HG03108 (cell line): ENCODE data around the gene VTI1A.
"Not testable (repeated sequence)": the region's sequence is repeated elsewhere in the genome, so short reads cannot be mapped to it uniquely, and the experiment has no call there.

Experiments
- ATAC-seq: cut with Tn5 transposase; IDR thresholded peaks from one replicate; pipeline ENCODE4 v1.9.1; 2021; ENCODE audit warnings: moderate library complexity; ENCODE audit not compliant: unreplicated experiment

The VTI1A gene

GRCh38 chr10:112585960-112586359, 138.9 kb downstream of the VTI1A start:
- ATAC-seq: no peak

- no peak for ATAC-seq
Measured at GRCh38 chr10:112587729-112588128, 140.7 kb downstream of the VTI1A start.

- no peak for ATAC-seq
Measured at GRCh38 chr10:112588225-112588990, 141.4 kb downstream of the VTI1A start.

GRCh38 chr10:112589081-112589480, 142.1 kb downstream of the VTI1A start:
- ATAC-seq: no peak

GRCh38 chr10:112590786-112591185, 143.8 kb downstream of the VTI1A start:
- not testable (repeated sequence) for ATAC-seq

- ATAC-seq: no peak
Measured at GRCh38 chr10:112593023-112593422, 146.0 kb downstream of the VTI1A start.

- ATAC-seq: no peak
Measured at GRCh38 chr10:112601214-112602090, 154.4 kb downstream of the VTI1A start.

- ATAC-seq: no peak
Measured at GRCh38 chr10:112603062-112603461, 156.0 kb downstream of the VTI1A start.

- ATAC-seq: no peak
Measured at GRCh38 chr10:112605063-112605462, 158.0 kb downstream of the VTI1A start.

GRCh38 chr10:112607506-112607905, 160.5 kb downstream of the VTI1A start:
- no peak for ATAC-seq

- no peak for ATAC-seq
Measured at GRCh38 chr10:112613620-112614019, 166.6 kb downstream of the VTI1A start.

- no peak for ATAC-seq
Measured at GRCh38 chr10:112614072-112614471, 167.1 kb downstream of the VTI1A start.

GRCh38 chr10:112614586-112614985, 167.6 kb downstream of the VTI1A start:
- ATAC-seq: no peak

- no peak for ATAC-seq
Measured at GRCh38 chr10:112615269-112615668, 168.3 kb downstream of the VTI1A start.

- no peak for ATAC-seq
Measured at GRCh38 chr10:112616647-112617046, 169.6 kb downstream of the VTI1A start.

GRCh38 chr10:112618814-112619213, 171.8 kb downstream of the VTI1A start:
- ATAC-seq: no peak

- no peak for ATAC-seq
Measured at GRCh38 chr10:112619556-112619955, 172.5 kb downstream of the VTI1A start.

GRCh38 chr10:112622786-112623185, 175.8 kb downstream of the VTI1A start:
- no peak for ATAC-seq

- no peak for ATAC-seq
Measured at GRCh38 chr10:112624546-112625048, 177.6 kb downstream of the VTI1A start.

GRCh38 chr10:112628951-112629609, 182.1 kb downstream of the VTI1A start:
- no peak for ATAC-seq
